ENCODE data around the gene PCID2.

PCID2 gene

DNA sequence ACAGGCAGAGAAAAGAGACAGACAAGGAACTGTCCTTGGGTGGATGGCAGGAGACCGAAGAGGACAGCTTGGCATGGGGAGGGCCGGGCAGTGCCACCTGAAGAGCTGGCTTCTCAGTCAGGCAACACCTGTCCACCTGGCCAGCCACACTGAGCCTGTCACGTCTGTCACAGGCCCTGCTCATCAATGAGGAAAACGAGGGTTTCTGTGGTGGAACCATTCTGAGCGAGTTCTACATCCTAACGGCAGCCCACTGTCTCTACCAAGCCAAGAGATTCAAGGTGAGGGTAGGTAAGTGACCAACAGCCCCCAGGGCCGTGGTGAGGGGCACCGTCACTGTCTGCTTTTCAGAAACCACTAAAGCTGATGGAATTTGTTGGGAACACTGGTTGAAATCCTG, 61.3 kb downstream of the PCID2 start:
- Histone ChIP-seq H3K4me3 (ENCODE audit: low read depth, low read length) (no peak overlapping the region), H3K9ac (ENCODE audit: low read length) (no peak overlapping the region), H3K36me3 (ENCODE audit: control insufficient read depth, insufficient read depth, low read length) (no peaks in the 10 kb centered on the region), H3K4me1 (ENCODE audit: control insufficient read depth, insufficient read depth, low read length) (peaks cover 6% of the 10 kb centered on the region; the same call in 1 of the 2 replicates), H3K9me3 (ENCODE audit: control insufficient read depth, insufficient read depth, low read depth, low read length) (no peaks in the 10 kb centered on the region), H3K27ac (ENCODE audit: low read depth, low read length) (no peak overlapping the region), H3K27me3 (ENCODE audit: control insufficient read depth, insufficient read depth, low read length) (peaks cover 8% of the 10 kb centered on the region)

DNA sequence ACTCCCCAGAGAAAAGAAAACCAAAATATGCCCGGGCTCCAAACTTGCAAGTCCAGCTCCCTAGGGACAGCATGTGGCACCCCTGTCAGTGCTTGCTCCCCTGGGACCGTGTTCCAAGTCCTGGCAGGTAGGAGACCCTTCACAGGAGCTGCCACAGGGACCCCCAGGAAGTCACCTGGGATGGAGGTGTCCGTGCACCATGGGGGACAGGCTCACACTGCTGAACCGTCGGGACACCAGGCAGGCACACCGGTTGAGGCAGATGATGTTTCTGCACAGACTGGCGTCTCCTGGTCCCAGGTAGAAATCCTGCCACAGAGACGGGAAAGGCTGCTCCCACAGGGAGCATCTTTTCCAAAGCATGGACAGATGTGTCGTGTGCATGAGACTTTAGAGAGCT, 61.7 kb downstream of the PCID2 start:
- Histone ChIP-seq H3K27me3 (ENCODE audit: control insufficient read depth, insufficient read depth, low read length) (peaks cover 3% of the 10 kb centered on the region), H3K9ac (ENCODE audit: low read length) (no peak overlapping the region), H3K4me1 (ENCODE audit: control insufficient read depth, insufficient read depth, low read length) (peaks cover under 1% of the 10 kb centered on the region; the same call in 1 of the 2 replicates), H3K36me3 (ENCODE audit: control insufficient read depth, insufficient read depth, low read length) (no peaks in the 10 kb centered on the region), H3K9me3 (ENCODE audit: control insufficient read depth, insufficient read depth, low read depth, low read length) (no peaks in the 10 kb centered on the region), H3K27ac (ENCODE audit: low read depth, low read length) (no peak overlapping the region), H3K4me3 (ENCODE audit: low read depth, low read length) (no peak overlapping the region)

GRCh38 chr13:113145911-113146598, 62.4 kb downstream of the PCID2 start:
- no peaks in the 10 kb centered on the region for H3K4me1 ChIP-seq (ENCODE audit: control insufficient read depth, insufficient read depth, low read length)
- no peak overlapping the region for H3K4me3 ChIP-seq (ENCODE audit: low read depth, low read length)
- H3K9ac ChIP-seq (ENCODE audit: low read length) = no peak overlapping the region
- H3K9me3 ChIP-seq (ENCODE audit: control insufficient read depth, insufficient read depth, low read depth, low read length) = no peaks in the 10 kb centered on the region
- no peaks in the 10 kb centered on the region for H3K36me3 ChIP-seq (ENCODE audit: control insufficient read depth, insufficient read depth, low read length)
- H3K27ac ChIP-seq (ENCODE audit: low read depth, low read length) = no peak overlapping the region
- no peaks in the 10 kb centered on the region for H3K27me3 ChIP-seq (ENCODE audit: control insufficient read depth, insufficient read depth, low read length)

DNA sequence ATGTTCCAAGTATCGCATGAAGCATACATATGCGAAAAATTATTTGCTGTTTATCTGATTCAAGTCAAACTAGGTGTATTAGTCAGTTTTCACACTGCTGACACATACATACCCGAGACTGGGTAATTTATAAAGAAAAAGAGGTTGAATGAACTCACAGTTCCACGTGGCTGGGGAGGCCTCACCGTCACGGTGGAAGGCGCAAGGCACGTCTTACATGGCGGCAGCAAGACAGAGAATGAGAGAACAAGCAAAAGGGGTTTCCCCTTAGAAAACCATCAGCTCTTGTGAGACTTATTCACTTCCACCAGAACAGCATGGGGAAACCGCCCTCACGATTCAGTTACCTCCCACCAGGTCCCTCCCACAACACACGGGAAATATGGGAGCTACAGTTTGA, 63.0 kb downstream of the PCID2 start:
- no peaks in the 10 kb centered on the region for H3K36me3 ChIP-seq (ENCODE audit: control insufficient read depth, insufficient read depth, low read length)
- no peaks in the 10 kb centered on the region for H3K27me3 ChIP-seq (ENCODE audit: control insufficient read depth, insufficient read depth, low read length)
- H3K9me3 ChIP-seq (ENCODE audit: control insufficient read depth, insufficient read depth, low read depth, low read length) = no peaks in the 10 kb centered on the region
- no peaks in the 10 kb centered on the region for H3K4me1 ChIP-seq (ENCODE audit: control insufficient read depth, insufficient read depth, low read length)
- H3K9ac ChIP-seq (ENCODE audit: low read length) = no peak overlapping the region
- no peak overlapping the region for H3K27ac ChIP-seq (ENCODE audit: low read depth, low read length)
- no peak overlapping the region for H3K4me3 ChIP-seq (ENCODE audit: low read depth, low read length)

DNA sequence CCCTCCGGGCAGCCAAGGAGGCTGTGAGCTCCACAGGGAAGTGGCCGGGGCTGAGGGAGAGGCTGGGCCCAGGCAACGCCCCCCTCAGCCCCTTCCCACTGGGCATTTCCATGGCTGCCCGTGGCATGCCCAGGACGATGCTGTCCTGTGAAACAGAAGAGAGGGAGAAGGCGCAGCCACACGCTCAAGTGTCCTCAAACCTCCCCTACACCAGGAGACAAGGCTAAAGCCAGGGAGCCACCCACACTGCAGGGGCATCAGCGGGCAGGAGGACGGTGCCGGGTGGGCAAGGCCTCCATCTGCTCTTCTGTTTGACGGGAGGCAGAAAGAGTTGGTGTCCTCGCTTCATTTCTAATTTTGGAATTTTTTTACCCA, 64.2 kb downstream of the PCID2 start:
- Histone ChIP-seq H3K4me3 (ENCODE audit: low read depth, low read length) (no peak overlapping the region), H3K36me3 (ENCODE audit: control insufficient read depth, insufficient read depth, low read length) (no peaks in the 10 kb centered on the region), H3K4me1 (ENCODE audit: control insufficient read depth, insufficient read depth, low read length) (no peaks in the 10 kb centered on the region), H3K9ac (ENCODE audit: low read length) (no peak overlapping the region), H3K9me3 (ENCODE audit: control insufficient read depth, insufficient read depth, low read depth, low read length) (no peaks in the 10 kb centered on the region), H3K27me3 (ENCODE audit: control insufficient read depth, insufficient read depth, low read length) (no peaks in the 10 kb centered on the region), H3K27ac (ENCODE audit: low read depth, low read length) (no peak overlapping the region)

DNA sequence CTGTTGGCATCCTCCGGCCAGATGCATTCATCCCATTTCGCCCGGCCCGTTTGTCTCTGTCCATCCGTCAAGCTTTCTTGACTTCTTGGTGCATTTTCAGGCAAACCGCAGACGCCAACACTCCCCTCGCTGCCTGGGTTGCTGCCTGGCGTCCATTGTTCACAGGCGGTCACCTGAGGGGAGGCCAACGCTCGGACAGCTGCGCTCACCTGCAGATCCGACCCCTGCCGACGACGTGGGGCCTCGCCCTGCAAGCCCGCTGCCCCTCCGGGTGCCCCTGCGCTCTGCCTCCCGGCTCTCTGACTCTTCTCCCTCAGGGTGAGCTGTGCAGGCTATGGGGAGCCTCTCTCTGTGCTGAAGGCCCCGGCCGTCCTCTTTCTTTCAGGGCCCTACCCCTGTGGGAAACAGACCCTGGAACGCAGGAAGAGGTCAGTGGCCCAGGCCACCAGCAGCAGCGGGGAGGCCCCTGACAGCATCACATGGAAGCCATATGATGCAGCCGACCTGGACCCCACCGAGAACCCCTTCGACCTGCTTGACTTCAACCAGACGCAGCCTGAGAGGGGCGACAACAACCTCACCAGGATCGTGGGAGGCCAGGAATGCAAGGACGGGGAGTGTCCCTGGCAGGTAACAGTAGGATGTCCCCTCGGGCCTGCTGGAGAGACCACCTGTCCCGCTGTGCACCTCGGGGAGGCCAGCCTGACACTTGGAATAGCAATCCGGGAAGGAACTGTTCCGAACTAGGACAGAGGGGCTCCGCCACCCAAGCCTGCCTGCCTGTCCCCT, 64.8 kb downstream of the PCID2 start:
- no peaks in the 10 kb centered on the region for H3K4me1 ChIP-seq (ENCODE audit: control insufficient read depth, insufficient read depth, low read length)
- H3K4me3 ChIP-seq (ENCODE audit: low read depth, low read length) = no peak overlapping the region
- no peak overlapping the region for H3K9ac ChIP-seq (ENCODE audit: low read length)
- no peaks in the 10 kb centered on the region for H3K9me3 ChIP-seq (ENCODE audit: control insufficient read depth, insufficient read depth, low read depth, low read length)
- H3K36me3 ChIP-seq (ENCODE audit: control insufficient read depth, insufficient read depth, low read length) = no peaks in the 10 kb centered on the region
- no peak overlapping the region for H3K27ac ChIP-seq (ENCODE audit: low read depth, low read length)
- no peaks in the 10 kb centered on the region for H3K27me3 ChIP-seq (ENCODE audit: control insufficient read depth, insufficient read depth, low read length)

GRCh38 chr13:113142876-113143275, 65.6 kb downstream of the PCID2 start:
- no peak overlapping the region for H3K27ac ChIP-seq (ENCODE audit: low read depth, low read length)
- H3K4me3 ChIP-seq (ENCODE audit: low read depth, low read length) = no peak overlapping the region
- H3K9ac ChIP-seq (ENCODE audit: low read length) = no peak overlapping the region
- H3K27me3 ChIP-seq (ENCODE audit: control insufficient read depth, insufficient read depth, low read length) = no peaks in the 10 kb centered on the region
- H3K36me3 ChIP-seq (ENCODE audit: control insufficient read depth, insufficient read depth, low read length) = no peaks in the 10 kb centered on the region
- H3K4me1 ChIP-seq (ENCODE audit: control insufficient read depth, insufficient read depth, low read length) = no peaks in the 10 kb centered on the region
- H3K9me3 ChIP-seq (ENCODE audit: control insufficient read depth, insufficient read depth, low read depth, low read length) = no peaks in the 10 kb centered on the region

DNA sequence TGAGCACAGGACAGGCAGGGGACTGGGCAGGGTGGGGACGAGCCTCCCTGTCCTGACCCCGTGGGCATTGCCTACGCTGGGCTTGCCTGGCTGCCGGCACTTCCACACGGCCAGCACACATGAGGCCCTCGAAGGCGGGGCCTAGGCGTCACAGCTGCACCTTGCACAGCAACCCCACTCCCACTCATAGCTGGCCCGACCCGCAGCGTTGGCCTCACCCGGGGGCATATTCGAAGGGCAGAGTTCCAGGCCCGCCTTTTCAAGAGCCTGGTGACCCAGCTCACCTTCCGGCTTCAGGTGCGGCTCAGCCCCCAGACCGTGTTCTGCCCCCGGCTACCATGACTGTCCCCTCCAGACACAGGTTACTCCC, 66.9 kb downstream of the PCID2 start:
- no peaks in the 10 kb centered on the region for H3K27me3 ChIP-seq (ENCODE audit: control insufficient read depth, insufficient read depth, low read length)
- no peaks in the 10 kb centered on the region for H3K36me3 ChIP-seq (ENCODE audit: control insufficient read depth, insufficient read depth, low read length)
- H3K27ac ChIP-seq (ENCODE audit: low read depth, low read length) = no peak overlapping the region
- no peaks in the 10 kb centered on the region for H3K4me1 ChIP-seq (ENCODE audit: control insufficient read depth, insufficient read depth, low read length)
- H3K9ac ChIP-seq (ENCODE audit: low read length) = no peak overlapping the region
- H3K4me3 ChIP-seq (ENCODE audit: low read depth, low read length) = no peak overlapping the region
- no peaks in the 10 kb centered on the region for H3K9me3 ChIP-seq (ENCODE audit: control insufficient read depth, insufficient read depth, low read depth, low read length)

DNA sequence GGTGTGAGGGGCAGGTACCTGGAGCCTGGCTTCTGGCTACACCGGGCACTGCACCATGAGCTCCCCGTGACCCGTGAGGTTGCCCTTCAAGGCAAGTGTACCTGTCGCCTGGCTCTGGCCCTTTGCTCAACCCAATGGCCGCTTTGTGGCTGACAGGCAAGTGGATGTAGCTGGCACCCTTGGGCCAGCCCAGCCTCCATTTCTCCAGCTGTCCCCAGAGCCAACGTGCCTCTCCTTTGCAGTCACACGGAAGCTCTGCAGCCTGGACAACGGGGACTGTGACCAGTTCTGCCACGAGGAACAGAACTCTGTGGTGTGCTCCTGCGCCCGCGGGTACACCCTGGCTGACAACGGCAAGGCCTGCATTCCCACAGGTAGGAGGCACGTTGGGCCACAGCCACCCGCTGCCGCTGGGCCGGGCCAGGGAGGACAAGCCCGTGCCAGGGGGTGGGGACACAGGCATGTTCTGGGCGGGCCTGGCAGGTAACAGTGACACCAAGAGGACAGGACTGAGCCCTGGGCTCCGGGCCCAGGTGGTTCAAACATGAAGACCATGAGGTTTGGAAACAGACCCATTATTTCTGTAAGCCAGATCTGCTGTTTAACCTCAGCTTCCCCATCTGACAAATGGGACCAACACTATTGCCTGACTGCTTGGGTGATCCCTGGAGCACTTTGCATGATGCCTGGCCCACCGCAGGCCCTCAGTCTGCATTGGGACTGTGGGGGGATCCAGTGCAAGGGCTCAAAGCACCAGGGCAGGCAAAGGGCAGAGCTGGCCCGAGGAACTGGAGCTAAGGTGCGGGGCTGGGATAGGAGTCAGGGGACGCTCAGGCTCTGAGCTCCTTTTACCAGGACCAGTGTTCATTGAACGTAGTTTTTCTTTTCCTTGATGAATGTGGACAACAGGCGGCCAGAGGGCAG, 67.5 kb downstream of the PCID2 start:
- Histone ChIP-seq H3K9me3 (ENCODE audit: control insufficient read depth, insufficient read depth, low read depth, low read length) (no peaks in the 10 kb centered on the region), H3K36me3 (ENCODE audit: control insufficient read depth, insufficient read depth, low read length) (no peaks in the 10 kb centered on the region), H3K4me3 (ENCODE audit: low read depth, low read length) (no peak overlapping the region), H3K4me1 (ENCODE audit: control insufficient read depth, insufficient read depth, low read length) (no peaks in the 10 kb centered on the region), H3K27me3 (ENCODE audit: control insufficient read depth, insufficient read depth, low read length) (no peaks in the 10 kb centered on the region), H3K27ac (ENCODE audit: low read depth, low read length) (no peak overlapping the region), H3K9ac (ENCODE audit: low read length) (no peak overlapping the region)

DNA sequence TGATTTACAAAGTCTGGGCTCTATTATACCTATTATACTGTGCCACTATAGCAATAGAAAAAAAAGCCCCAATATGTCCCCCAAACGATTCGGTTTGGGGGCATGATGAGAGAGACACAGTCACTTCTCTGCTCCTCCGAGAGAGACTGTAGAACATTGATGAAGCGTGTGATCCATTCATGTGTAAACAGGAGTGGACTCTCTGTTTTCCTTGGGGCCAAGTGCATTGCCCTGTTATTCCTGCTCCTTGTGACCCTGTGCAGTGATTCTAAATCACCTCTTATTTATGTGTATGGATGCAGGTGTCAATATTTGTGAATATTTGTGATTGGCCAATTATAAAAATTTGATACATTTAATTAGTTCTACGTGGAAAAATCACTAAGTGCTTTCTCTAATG, 68.9 kb downstream of the PCID2 start:
- Histone ChIP-seq H3K36me3 (ENCODE audit: control insufficient read depth, insufficient read depth, low read length) (no peaks in the 10 kb centered on the region), H3K4me3 (ENCODE audit: low read depth, low read length) (no peak overlapping the region), H3K9me3 (ENCODE audit: control insufficient read depth, insufficient read depth, low read depth, low read length) (no peaks in the 10 kb centered on the region), H3K4me1 (ENCODE audit: control insufficient read depth, insufficient read depth, low read length) (no peaks in the 10 kb centered on the region), H3K27me3 (ENCODE audit: control insufficient read depth, insufficient read depth, low read length) (no peaks in the 10 kb centered on the region), H3K27ac (ENCODE audit: low read depth, low read length) (no peak overlapping the region), H3K9ac (ENCODE audit: low read length) (no peak overlapping the region)
